GM19452 (cell line): ENCODE data around the gene CDKN2B-AS1.
A peak's percentile ranks its signal among the peaks of the same experiment; 100 is the strongest.

Experiments used
- ATAC-seq: cut with Tn5 transposase; IDR thresholded peaks from one replicate; pipeline ENCODE4 v1.9.1; 2021; ENCODE audit not compliant: unreplicated experiment

CDKN2B-AS1 gene

GRCh38 chr9:22005021-22005701 is 10.6 kb downstream of the CDKN2B-AS1 start:
- no peak for ATAC-seq

GRCh38 chr9:22005702-22006606 is 11.4 kb downstream of the CDKN2B-AS1 start:
- no peak for ATAC-seq

GRCh38 chr9:22008384-22008716 is 13.8 kb downstream of the CDKN2B-AS1 start:
- no peak for ATAC-seq

GRCh38 chr9:22008717-22009505 is 14.3 kb downstream of the CDKN2B-AS1 start, which contains the start of gene CDKN2B:
Gene CDKN2B (minus strand): TSS chr9:22009305. CDS start chr9:22008953, 352 bp downstream.
- peak; percentile 90 for ATAC-seq

GRCh38 chr9:22009506-22009867 is 14.9 kb downstream of the CDKN2B-AS1 start:
- peak; percentile 42 for ATAC-seq

- no peak for ATAC-seq
These were observed 16.5 kb downstream of the CDKN2B-AS1 start for GRCh38 chr9:22010866-22011625.

- no peak for ATAC-seq
These were observed 27.8 kb downstream of the CDKN2B-AS1 start for GRCh38 chr9:22022396-22022795.

- no peak for ATAC-seq
These were observed 32.1 kb downstream of the CDKN2B-AS1 start for GRCh38 chr9:22026696-22027095.

- ATAC-seq: no peak
These were observed 33.8 kb downstream of the CDKN2B-AS1 start for GRCh38 chr9:22028394-22028793.

- ATAC-seq: no peak
These were observed 34.6 kb downstream of the CDKN2B-AS1 start for GRCh38 chr9:22029231-22029630.

GRCh38 chr9:22030101-22030598 is 35.6 kb downstream of the CDKN2B-AS1 start:
- peak; percentile 74 for ATAC-seq

- no peak for ATAC-seq
These were observed 37.2 kb downstream of the CDKN2B-AS1 start for GRCh38 chr9:22031655-22032411.

- no peak for ATAC-seq
These were observed 38.5 kb downstream of the CDKN2B-AS1 start for GRCh38 chr9:22033012-22033630.

GRCh38 chr9:22035591-22036011 is 41.0 kb downstream of the CDKN2B-AS1 start:
- no peak for ATAC-seq

- no peak for ATAC-seq
These were observed 42.5 kb downstream of the CDKN2B-AS1 start for GRCh38 chr9:22036866-22037626.

- no peak for ATAC-seq
These were observed 43.5 kb downstream of the CDKN2B-AS1 start for GRCh38 chr9:22037954-22038690.

- no peak for ATAC-seq
These were observed 44.7 kb downstream of the CDKN2B-AS1 start for GRCh38 chr9:22039258-22039657.

GRCh38 chr9:22040760-22041159 is 46.2 kb downstream of the CDKN2B-AS1 start:
- no peak for ATAC-seq
